ENCODE measurements around the gene NPAS2. TPM values are rescaled to one million over a fixed set of nuclear protein-coding genes. Genes with fewer than 3 reads are reported as not detected.

The NPAS2 gene
- total RNA-seq, 1 experiment from 2014 or later = 20.4 TPM

DNA sequence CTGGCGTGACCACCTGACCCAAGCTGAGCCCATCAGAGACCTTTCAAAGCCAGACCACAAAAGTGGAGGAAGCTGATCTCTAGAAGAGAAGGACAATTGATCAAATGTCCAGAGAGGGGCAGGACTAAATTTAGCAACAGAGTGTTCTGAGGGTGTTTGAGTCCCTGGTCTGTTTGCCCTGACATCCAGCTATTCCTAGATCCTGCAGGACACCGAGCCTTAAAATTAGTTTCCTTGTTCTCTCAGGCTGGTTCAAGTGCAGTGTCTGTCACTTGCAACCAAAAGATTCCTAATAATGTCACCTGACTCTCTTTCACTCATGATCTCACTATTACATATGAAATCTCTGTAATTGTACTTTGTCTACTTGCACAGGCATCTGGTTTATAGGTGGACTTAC lies 33.0 kb upstream of the NPAS2 start:
- H3K4me2 ChIP-seq (ENCODE audit: low read length) = no peak overlapping the region

More for the DNA sequence above, 33.0 kb upstream of the NPAS2 start:
- H3K9me3 ChIP-seq (ENCODE audit: control insufficient read depth in 1 of 2, insufficient read depth in 1 of 2, low read depth in 1 of 2, low read length in 2 of 2) = no peaks in the 10 kb centered on the region
- POLR2A ChIA-PET = no interaction called here
- CTCF ChIA-PET = no interaction called here
- H4K20me1 ChIP-seq (ENCODE audit: insufficient read depth) = no peaks in the 10 kb centered on the region
- H3K27ac ChIP-seq (ENCODE audit: low read depth, low read length) = no peak overlapping the region
- H3K36me3 ChIP-seq (ENCODE audit: control insufficient read depth in 1 of 2, insufficient read depth in 2 of 2, low read length in 2 of 2) = no peaks in the 10 kb centered on the region
- H2AFZ ChIP-seq (ENCODE audit: low read depth, low read length, poor library complexity, severe bottlenecking) = no peak overlapping the region
- ATAC-seq (no peak), DNase-seq (ENCODE audit: low read depth, low spot score) (no peak)
- H3K4me1 ChIP-seq (ENCODE audit: control insufficient read depth in 1 of 2, insufficient read depth in 2 of 2, low read length in 2 of 2) = peaks cover 3 to 10% of the 10 kb centered on the region in 2 experiments; a peak in 3 of 4 replicates
- H3K4me3 ChIP-seq (replicated peaks in 1 of 2; ENCODE audit: low read depth in 1 of 2, low read length in 2 of 2) = no peak overlapping the region
- no peaks in the 10 kb centered on the region for H3K9me2 ChIP-seq (ENCODE audit: insufficient read depth)
- no TSS peak for BruUV-seq (replicated peaks)
- RAD21 ChIA-PET (ENCODE audit: low non-redundant PET in 1 of 2, low total read pairs in 2 of 2, uncharacterized antibody in 2 of 2, unreplicated experiment in 2 of 2) = no interaction called here
- intact Hi-C loops (cut with micrococcal nuclease) = no loop called here
- TF ChIP-seq YY1 (IDR thresholded peaks at IDR 0.05; ENCODE audit: extremely low read depth, insufficient replicate concordance, low read depth, low read length) (no peak), EZH2 (IDR thresholded peaks at IDR 0.05) (no peak), CBX3 (IDR thresholded peaks at IDR 0.05; ENCODE audit: low read depth) (no peak), RAD21 (IDR thresholded peaks at IDR 0.05; ENCODE audit: low read depth) (no peak), FOSL1 (IDR thresholded peaks at IDR 0.05; ENCODE audit: low read depth) (no peak), CEBPB (IDR thresholded peaks at IDR 0.05; ENCODE audit: low read depth) (no peak), POLR2A (IDR thresholded peaks at IDR 0.05; ENCODE audit: borderline replicate concordance, extremely low read depth, insufficient read depth, insufficient read length) (no peak), SIN3A (IDR thresholded peaks at IDR 0.05; ENCODE audit: low read depth) (no peak), SP1 (IDR thresholded peaks at IDR 0.05; ENCODE audit: low read depth) (no peak), POLR2AphosphoS5 (IDR thresholded peaks at IDR 0.05; ENCODE audit: low read depth, low read length) (no peak), EZH2phosphoT487 (IDR thresholded peaks at IDR 0.05; ENCODE audit: borderline replicate concordance) (no peak), JUND (IDR thresholded peaks at IDR 0.05) (no peak), SRF (IDR thresholded peaks at IDR 0.05; ENCODE audit: low read depth) (no peak), TCF7L2 (IDR thresholded peaks at IDR 0.05; ENCODE audit: borderline replicate concordance, extremely low read depth, insufficient read depth, insufficient read length) (no peak), ELF1 (IDR thresholded peaks at IDR 0.05; ENCODE audit: borderline replicate concordance, low read depth) (no peak)
- TF ChIP-seq, protein P1, sequence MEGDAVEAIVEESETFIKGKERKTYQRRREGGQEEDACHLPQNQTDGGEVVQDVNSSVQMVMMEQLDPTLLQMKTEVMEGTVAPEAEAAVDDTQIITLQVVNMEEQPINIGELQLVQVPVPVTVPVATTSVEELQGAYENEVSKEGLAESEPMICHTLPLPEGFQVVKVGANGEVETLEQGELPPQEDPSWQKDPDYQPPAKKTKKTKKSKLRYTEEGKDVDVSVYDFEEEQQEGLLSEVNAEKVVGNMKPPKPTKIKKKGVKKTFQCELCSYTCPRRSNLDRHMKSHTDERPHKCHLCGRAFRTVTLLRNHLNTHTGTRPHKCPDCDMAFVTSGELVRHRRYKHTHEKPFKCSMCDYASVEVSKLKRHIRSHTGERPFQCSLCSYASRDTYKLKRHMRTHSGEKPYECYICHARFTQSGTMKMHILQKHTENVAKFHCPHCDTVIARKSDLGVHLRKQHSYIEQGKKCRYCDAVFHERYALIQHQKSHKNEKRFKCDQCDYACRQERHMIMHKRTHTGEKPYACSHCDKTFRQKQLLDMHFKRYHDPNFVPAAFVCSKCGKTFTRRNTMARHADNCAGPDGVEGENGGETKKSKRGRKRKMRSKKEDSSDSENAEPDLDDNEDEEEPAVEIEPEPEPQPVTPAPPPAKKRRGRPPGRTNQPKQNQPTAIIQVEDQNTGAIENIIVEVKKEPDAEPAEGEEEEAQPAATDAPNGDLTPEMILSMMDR (IDR thresholded peaks at IDR 0.05 in 2 of 3, conservative IDR thresholded peaks at IDR 0.05 in 1 of 3; ENCODE audit: borderline replicate concordance in 1 of 3, insufficient read depth in 1 of 3, low read depth in 2 of 3, low read length in 2 of 3) = no peak
- TF ChIP-seq, protein P2, sequence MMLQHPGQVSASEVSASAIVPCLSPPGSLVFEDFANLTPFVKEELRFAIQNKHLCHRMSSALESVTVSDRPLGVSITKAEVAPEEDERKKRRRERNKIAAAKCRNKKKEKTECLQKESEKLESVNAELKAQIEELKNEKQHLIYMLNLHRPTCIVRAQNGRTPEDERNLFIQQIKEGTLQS (IDR thresholded peaks at IDR 0.05) = no peak
- TF ChIP-seq, protein P3, sequence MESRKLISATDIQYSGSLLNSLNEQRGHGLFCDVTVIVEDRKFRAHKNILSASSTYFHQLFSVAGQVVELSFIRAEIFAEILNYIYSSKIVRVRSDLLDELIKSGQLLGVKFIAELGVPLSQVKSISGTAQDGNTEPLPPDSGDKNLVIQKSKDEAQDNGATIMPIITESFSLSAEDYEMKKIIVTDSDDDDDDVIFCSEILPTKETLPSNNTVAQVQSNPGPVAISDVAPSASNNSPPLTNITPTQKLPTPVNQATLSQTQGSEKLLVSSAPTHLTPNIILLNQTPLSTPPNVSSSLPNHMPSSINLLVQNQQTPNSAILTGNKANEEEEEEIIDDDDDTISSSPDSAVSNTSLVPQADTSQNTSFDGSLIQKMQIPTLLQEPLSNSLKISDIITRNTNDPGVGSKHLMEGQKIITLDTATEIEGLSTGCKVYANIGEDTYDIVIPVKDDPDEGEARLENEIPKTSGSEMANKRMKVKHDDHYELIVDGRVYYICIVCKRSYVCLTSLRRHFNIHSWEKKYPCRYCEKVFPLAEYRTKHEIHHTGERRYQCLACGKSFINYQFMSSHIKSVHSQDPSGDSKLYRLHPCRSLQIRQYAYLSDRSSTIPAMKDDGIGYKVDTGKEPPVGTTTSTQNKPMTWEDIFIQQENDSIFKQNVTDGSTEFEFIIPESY (IDR thresholded peaks at IDR 0.05; ENCODE audit: extremely low read depth, insufficient replicate concordance, low read length) = no peak
- TF ChIP-seq, protein P4, sequence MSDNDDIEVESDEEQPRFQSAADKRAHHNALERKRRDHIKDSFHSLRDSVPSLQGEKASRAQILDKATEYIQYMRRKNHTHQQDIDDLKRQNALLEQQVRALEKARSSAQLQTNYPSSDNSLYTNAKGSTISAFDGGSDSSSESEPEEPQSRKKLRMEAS (IDR thresholded peaks at IDR 0.05) = no peak
- H3K9ac ChIP-seq (ENCODE audit: low read length) = no peak overlapping the region
- no peaks in the 10 kb centered on the region for H3K79me2 ChIP-seq (ENCODE audit: insufficient read depth, low read length)
- H3K27me3 ChIP-seq (ENCODE audit: insufficient read depth, low read length) = no peaks in the 10 kb centered on the region

All from HCT116 (cell line).